CD4-positive, alpha-beta T cell treated with Interleukin-17A for 1 hour (primary cell): ENCODE data around the gene KCNMA1.
A peak's percentile ranks its signal among the peaks of the same experiment; 100 is the strongest.

Experiments
- DNase-seq: peaks from one replicate; pipeline ENCODE4 v3.0.0-alpha.2; 2020

KCNMA1 gene

GRCh38 chr10:77252380-77253146 is 385.0 kb downstream of the KCNMA1 start:
- no peak for DNase-seq

- DNase-seq, result peak; percentile 5
Measured at GRCh38 chr10:77251297-77252013, 386.2 kb downstream of the KCNMA1 start.

- DNase-seq, result no peak
Measured at GRCh38 chr10:77249901-77250459, 387.6 kb downstream of the KCNMA1 start.

GRCh38 chr10:77248104-77248790 is 389.4 kb downstream of the KCNMA1 start:
- no peak for DNase-seq

DNA sequence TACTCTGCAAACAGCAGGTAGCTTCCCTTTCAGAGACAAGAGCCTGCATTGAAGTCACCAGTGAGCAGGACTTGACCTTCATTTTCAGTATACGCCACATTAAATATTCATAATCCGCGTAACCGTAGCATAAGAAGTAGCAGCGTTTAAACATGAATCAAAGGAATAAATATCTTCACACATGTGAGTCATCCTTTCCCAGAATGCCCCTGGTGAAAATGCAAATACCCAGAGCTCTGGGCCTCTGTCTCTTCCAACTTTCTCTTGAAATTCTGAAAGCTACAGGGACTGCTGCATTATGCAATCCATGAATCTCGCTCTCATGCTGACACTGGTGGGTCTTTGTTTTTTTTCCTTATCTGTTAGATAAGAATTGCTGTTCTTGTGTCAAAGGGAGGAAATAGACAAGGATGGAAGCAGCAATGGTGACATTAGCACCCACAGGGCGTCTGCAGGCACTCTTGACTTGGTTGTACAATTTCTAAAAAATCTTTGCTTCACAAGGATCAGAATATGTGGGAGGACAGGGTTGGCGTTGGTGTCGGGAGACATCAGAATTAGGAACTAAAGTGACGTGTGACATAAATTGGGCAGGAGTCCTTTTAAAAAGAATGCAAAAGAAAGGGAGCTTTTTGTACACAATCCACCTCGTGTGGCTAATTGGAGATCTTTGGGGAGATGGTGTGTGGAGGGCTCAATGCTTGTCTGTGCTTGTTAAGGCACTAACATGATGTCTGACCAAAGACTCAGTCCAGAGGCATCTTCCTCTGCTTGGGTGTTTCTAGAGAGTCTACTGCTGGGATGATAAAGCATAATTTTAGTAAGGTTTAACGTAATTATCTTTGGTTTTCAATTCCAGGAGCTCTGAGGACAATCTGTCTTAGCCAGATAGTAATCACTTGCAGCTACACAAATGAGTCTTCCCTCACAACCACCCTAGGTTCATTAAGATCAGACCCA is 390.3 kb downstream of the KCNMA1 start:
- DNase-seq, result no peak

DNA sequence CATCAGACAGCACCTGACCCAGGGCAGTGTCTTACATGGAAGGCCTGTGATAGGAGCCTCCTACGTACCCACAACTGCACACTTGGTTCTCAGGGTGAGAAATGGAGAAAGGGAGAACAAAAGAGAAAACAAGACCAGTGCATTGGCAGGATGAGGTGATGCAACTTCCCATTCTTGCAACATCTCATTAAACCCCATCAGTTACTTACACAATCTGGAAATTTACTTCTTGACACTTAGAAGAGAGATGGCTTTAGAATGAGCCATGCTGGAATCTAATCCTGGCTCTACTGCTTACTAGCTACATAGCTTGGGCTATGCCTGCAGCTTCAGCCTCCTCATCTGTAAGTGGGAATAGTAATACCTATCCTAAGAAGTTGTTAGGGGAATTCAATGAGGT is 391.7 kb downstream of the KCNMA1 start:
- no peak for DNase-seq

- DNase-seq, result no peak
Measured at GRCh38 chr10:77244746-77245145, 392.9 kb downstream of the KCNMA1 start.

- no peak for DNase-seq
Measured at GRCh38 chr10:77244286-77244685, 393.3 kb downstream of the KCNMA1 start.

GRCh38 chr10:77241350-77241725 is 396.3 kb downstream of the KCNMA1 start:
- DNase-seq, result no peak

DNA sequence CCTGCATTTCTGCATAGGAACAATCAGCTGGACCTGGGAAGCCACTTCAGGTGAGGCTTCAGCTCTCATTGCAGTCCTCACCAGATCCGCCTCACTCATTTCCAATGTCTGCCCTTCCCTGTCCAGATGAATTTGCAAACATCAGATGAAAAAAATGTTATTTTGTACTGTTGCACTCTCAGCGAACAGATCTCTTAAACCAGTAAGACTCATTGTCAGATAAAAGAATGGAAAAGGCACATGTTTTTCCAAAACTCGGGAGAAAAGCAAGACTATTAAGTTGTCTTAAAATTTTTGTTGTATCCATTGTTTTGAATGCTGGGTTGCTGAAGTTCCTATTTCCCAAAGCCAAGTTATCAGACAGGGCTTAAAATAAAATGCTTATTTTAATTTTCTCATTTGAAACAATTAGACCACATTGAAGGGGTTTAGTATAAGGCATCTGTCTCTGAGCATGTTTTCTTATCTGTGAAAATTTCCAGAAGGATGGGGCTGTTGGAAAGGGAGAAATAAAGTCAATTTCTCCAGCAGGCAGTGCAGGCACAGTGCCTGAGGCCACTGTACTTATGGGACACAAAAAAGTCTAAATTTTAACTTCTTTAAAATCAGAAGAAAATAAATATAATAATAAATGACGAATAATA is 396.8 kb downstream of the KCNMA1 start:
- DNase-seq, result no peak

GRCh38 chr10:77240041-77240652 is 397.5 kb downstream of the KCNMA1 start:
- no peak for DNase-seq

DNA sequence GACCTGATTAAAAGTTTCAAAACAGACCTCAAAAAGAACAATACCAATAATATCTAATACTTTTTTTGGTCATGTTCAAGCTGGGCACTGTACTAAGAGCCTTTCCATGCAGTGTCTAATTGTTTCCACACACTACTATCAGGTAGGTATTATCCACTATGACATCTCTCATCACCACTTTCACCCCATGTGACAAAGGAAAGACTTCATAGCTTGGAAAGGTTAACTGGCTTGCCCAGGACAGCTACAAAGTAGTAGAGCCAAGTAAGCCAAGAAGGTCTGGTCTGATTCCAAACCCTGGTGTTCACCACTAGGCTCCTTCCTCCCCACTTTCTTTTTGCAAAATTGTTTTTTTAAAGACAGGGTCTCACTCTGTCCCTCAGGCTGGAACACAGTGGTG is 400.5 kb downstream of the KCNMA1 start:
- DNase-seq, result no peak

DNA sequence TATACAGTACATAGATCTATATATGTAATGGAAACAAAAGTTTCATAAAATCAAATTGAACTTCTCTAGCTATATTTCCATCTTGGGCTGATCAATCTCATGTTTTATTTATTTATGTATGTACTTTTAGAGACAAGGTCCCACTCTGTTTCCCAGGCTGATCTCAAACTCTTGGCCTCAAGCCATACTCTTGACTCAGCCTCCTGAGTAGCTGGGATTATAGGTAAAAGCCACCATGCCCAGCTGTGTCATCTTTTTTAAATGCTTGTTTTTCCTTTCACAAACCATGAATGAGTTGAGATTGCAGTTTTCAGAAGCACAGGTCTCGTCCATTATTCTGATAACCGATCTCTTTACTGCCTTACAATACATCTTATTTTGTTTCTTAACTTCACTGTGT is 400.9 kb downstream of the KCNMA1 start:
- no peak for DNase-seq

DNA sequence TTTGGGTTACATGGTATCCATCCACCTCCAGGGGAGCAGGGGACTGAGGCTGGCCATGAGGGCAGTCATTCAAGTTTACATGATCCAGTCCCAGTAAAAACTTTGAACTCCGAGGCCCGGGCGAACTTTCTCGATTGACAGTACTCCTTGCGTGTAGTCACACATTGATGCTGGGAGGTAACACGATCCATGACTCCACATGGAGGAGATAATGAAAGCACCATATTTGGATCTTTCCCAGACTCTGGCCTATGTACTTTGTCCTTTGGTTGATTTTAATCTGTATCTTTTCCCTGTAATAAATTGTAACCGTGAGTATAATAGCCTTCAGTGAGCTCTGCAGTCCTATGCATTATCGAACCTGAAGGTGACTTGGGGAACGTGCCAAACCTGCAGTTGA is 401.6 kb downstream of the KCNMA1 start:
- DNase-seq, result no peak

DNA sequence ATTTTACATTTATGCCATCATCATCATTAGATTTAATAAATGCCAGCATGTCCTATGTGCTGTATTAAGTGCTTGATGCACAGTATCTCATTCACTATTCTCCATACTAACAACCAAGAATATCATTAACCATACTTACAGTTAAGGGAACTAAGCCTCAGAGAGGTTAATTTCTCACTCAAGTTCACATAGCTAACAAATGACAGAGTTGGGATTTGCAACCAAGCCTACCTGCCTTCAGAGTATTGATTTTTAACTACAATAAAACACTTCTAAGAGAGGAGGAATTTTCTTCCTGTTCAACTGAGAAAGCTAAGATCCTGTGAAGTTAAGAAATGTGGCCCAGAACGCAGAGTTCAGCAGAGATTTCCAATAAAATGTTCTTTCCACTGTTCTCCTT is 403.0 kb downstream of the KCNMA1 start:
- DNase-seq, result no peak

DNA sequence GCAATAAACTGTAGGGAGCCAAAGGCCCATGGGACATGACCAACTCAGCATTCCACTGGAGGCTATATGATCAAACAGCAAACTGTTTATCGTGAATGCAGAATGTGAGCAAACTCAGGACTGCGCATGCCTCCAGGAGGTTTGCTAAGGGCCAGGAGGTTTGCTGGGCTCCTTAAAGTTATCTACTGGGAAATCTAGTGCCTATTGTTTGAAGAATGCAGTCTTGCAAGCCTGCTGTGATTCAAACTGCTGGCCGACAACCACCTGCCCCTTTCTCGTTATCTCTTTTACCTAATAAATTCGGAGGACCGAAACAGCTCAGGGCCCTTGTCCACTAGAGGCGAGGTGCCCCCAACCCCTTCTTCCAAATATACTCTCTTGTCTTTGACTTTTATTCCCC is 404.1 kb downstream of the KCNMA1 start:
- no peak for DNase-seq

DNA sequence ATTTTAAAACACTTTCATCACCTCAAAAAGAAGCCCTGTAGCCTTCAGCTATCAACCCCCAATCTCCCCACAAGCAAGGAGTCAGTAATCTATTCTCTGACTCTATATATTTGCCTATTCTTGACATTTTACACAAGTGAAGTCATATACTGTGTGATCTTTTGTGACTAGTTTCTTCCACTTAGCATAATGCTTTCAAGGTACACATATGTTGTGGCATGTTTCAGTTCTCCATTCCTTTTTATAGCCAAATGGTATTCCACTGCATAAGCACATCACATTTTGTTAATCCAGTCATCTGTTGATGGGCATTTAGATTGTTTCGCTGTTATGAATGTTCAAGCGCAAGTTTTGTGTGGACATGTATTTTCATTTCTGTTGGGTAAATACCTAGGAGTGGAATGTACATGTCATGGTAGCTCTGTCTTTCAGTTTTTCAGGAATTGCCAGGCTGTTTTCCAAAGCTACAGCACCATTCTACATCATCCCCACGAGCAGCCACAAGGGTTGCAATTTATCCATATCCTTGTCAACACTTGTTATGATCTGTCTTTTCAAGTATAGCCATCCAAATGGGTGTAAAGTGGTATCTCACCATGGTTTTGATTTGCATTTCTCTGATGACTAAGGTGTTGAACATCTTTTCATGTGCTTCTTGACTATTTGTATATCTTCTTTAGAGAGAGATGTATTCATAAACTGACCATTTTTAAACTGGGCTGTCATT is 405.6 kb downstream of the KCNMA1 start:
- DNase-seq, result no peak

- DNase-seq, result no peak
Measured at GRCh38 chr10:77231375-77231774, 406.2 kb downstream of the KCNMA1 start.

GRCh38 chr10:77230194-77230593 is 407.4 kb downstream of the KCNMA1 start:
- DNase-seq, result no peak

DNA sequence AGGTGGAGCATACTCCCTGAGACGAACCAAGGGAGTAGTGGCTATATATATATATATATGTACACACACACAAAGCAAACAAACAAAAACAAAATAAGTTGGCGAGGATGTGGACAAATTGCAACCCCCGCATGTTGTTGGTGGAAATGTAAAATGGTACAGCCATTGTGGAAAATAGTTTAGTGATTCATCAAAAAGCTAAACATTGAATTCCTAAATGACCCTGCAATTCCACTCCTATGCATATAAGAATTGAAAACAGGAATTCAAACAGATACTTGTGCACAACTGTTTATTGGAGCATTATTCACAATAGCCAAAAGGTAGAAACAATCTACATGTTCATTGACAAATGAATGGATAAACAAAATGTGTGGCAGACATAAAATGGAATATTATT is 407.9 kb downstream of the KCNMA1 start:
- DNase-seq, result no peak

GRCh38 chr10:77228559-77228958 is 409.0 kb downstream of the KCNMA1 start:
- no peak for DNase-seq
